Suprapubic skin (tissue), 4 donors: Measurements from ENCODE around the gene KIRREL3.

Source experiments
- CTCF ChIP-seq, 2 donors: fragments of 200-600 bp in 1 of 2; fragments of 450-650 bp in 1 of 2; sonication (generic) in 1 of 2; IDR thresholded peaks; one replicate each; pipeline ENCODE4 v1.5.1; 2016 to 2019; ENCODE audit warnings: antibody characterized with exemption in 2 of 2, mild to moderate bottlenecking in 1 of 2, moderate library complexity in 1 of 2
- EP300 ChIP-seq: sonication (generic); formaldehyde crosslinking; IDR thresholded peaks from one replicate; pipeline ENCODE4 v1.6.1; 2017; ENCODE audit warnings: antibody characterized with exemption
- POLR2A ChIP-seq, 2 donors: fragments of 450-650 bp; IDR thresholded peaks; one replicate each; pipeline ENCODE4 v1.6.1; 2017; ENCODE audit warnings: antibody characterized with exemption in 2 of 2, mild to moderate bottlenecking in 2 of 2, moderate library complexity in 2 of 2
- POLR2AphosphoS5 ChIP-seq, 3 donors: sonication (generic); formaldehyde crosslinking; IDR thresholded peaks; one replicate each; pipeline ENCODE4 v1.6.1; 2017; ENCODE audit warnings: antibody characterized with exemption in 3 of 3

DNA sequence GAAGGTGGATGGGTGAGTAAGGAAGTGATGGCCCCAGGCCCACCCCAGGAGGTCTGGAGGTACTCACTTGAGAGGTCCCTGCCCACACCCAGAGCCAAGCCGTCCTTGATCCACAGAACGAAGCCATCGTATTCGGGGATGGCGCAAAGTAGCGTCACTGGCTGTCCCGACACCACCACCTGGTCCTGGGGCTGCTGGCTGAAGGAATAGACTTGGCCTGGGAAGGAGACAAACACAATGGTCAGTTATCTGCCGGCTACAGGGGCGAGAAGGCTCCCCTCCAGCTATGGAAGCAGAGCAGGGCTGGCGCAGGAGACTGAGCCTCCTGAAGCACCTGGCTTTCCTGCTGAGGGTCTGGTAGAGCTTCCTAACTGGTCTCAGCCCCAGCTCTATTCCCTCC is 474.1 kb downstream of the KIRREL3 start:
- TF ChIP-seq CTCF (IDR thresholded peaks at IDR 0.05) (no peak), EP300 (no peak), POLR2A (IDR thresholded peaks at IDR 0.05) (no peak), POLR2AphosphoS5 (IDR thresholded peaks at IDR 0.05) (no peak)
